ENCODE data around the gene ZFTA. TPM values are rescaled to one million over a fixed set of nuclear protein-coding genes. Genes with fewer than 3 reads are reported as not detected.

ZFTA gene
- total and polyA plus RNA-seq, 2 donors (not counting 1 experiment from before 2014, with no cell fraction given): 3.4 to 11.8 TPM

- Histone ChIP-seq H3K79me2 (ENCODE audit: control insufficient read depth, insufficient read depth, low read length) (no peaks in the 10 kb centered on the region), H3K36me3 (replicated peaks in 1 of 2; ENCODE audit: control extremely low read depth in 1 of 2, control insufficient read depth in 1 of 2, extremely low read depth in 1 of 2, insufficient read depth in 2 of 2, low read length in 1 of 2) (peaks cover 0 to 4% of the 10 kb centered on the region in 2 experiments), H3K4me2 (replicated peaks; ENCODE audit: low read depth, low read length, poor library complexity, severe bottlenecking) (no peak overlapping the region), H3K4me3 (ENCODE audit: control extremely low read depth in 1 of 5, extremely low read depth in 1 of 5, insufficient read depth in 1 of 5, low read depth in 2 of 5, low read length in 4 of 5) (no peak overlapping the region), H3K4me1 (ENCODE audit: control insufficient read depth in 2 of 2, insufficient read depth in 2 of 2, low read length in 2 of 2) (no peaks in the 10 kb centered on the region), H3K27me3 (replicated peaks in 1 of 4; ENCODE audit: control extremely low read depth in 1 of 4, control insufficient read depth in 3 of 4, insufficient read depth in 4 of 4, low read length in 3 of 4) (no peaks in the 10 kb centered on the region), H3K9ac (ENCODE audit: low read length) (no peak overlapping the region), H2AFZ (ENCODE audit: insufficient read depth, low read depth, low read length, poor library complexity, severe bottlenecking) (no peak overlapping the region), H3K27ac (ENCODE audit: low read length in 2 of 2) (no peak overlapping the region), H4K20me1 (ENCODE audit: control insufficient read depth, insufficient read depth, low read length, poor library complexity, severe bottlenecking) (no peaks in the 10 kb centered on the region), H3K9me3 (ENCODE audit: control extremely low read depth in 1 of 3, control insufficient read depth in 2 of 3, insufficient read depth in 1 of 3, low read length in 2 of 3) (no peaks in the 10 kb centered on the region)
- no peaks in the 10 kb centered on the region for H3K4me1 Mint-ChIP-seq
- TF ChIP-seq EZH2 (IDR thresholded peaks at IDR 0.05; ENCODE audit: borderline replicate concordance, insufficient read depth, low read depth, low read length, poor library complexity, severe bottlenecking) (no peak), CTCF (IDR thresholded peaks at IDR 0.05) (no peak)
- H3K27me3 Mint-ChIP-seq: no peaks in the 10 kb centered on the region
- 100% methylated on average over 1 of the region's 5 CpGs for WGBS (ENCODE audit: insufficient coverage)
- no peak for ATAC-seq (ENCODE audit: low read depth)
- ChIA-PET POLR2A (interaction anchor here (0.7 kb wide), 1 partner anchor 80 kb away, joined by 6 read pairs; no protein-coding TSS in a partner anchor), CTCF (no interaction called here)
- no peak overlapping the region for H3K27ac Mint-ChIP-seq
- no peaks in the 10 kb centered on the region for H3K9me3 Mint-ChIP-seq (ENCODE audit: insufficient read depth)
- no peak for DNase-seq
- intact Hi-C loops (cut with micrococcal nuclease): no loop called here
- H3K4me3 Mint-ChIP-seq: no peak overlapping the region
These were observed 11.4 kb downstream of the ZFTA start for GRCh38 chr11:63756919-63757761.

GRCh38 chr11:63749624-63750023, 19.0 kb downstream of the ZFTA start:
- no peak for ATAC-seq (ENCODE audit: low read depth)
- no peaks in the 10 kb centered on the region for H3K4me1 ChIP-seq (ENCODE audit: control insufficient read depth in 2 of 2, insufficient read depth in 2 of 2, low read length in 2 of 2)
- TF ChIP-seq EZH2 (IDR thresholded peaks at IDR 0.05; ENCODE audit: borderline replicate concordance, insufficient read depth, low read depth, low read length, poor library complexity, severe bottlenecking): no peak
- TF ChIP-seq CTCF (IDR thresholded peaks at IDR 0.05): no peak
- no peak overlapping the region for H3K4me2 ChIP-seq (replicated peaks; ENCODE audit: low read depth, low read length, poor library complexity, severe bottlenecking)
- Mint-ChIP-seq H3K4me1 (no peaks in the 10 kb centered on the region), H3K9me3 (ENCODE audit: insufficient read depth) (no peaks in the 10 kb centered on the region), H3K27me3 (no peaks in the 10 kb centered on the region), H3K27ac (no peak overlapping the region), H3K4me3 (no peak overlapping the region)
- H3K4me3 ChIP-seq (ENCODE audit: control extremely low read depth in 1 of 5, extremely low read depth in 1 of 5, insufficient read depth in 1 of 5, low read depth in 2 of 5, low read length in 4 of 5): no peak overlapping the region
- no peak overlapping the region for H3K27ac ChIP-seq (ENCODE audit: low read length in 2 of 2)
- intact Hi-C loops (cut with micrococcal nuclease): no loop called here
- POLR2A ChIA-PET: no interaction called here
- no peak for DNase-seq
- CTCF ChIA-PET: interaction anchor here (1.4 to 2.3 kb wide), 2 partner anchors 9 to 11 kb away, joined by 4 to 11 read pairs; no protein-coding TSS in a partner anchor
- no peaks in the 10 kb centered on the region for H3K79me2 ChIP-seq (ENCODE audit: control insufficient read depth, insufficient read depth, low read length)
- H3K9me3 ChIP-seq (ENCODE audit: control extremely low read depth in 1 of 3, control insufficient read depth in 2 of 3, insufficient read depth in 1 of 3, low read length in 2 of 3): no peaks in the 10 kb centered on the region
- H2AFZ ChIP-seq (ENCODE audit: insufficient read depth, low read depth, low read length, poor library complexity, severe bottlenecking): no peak overlapping the region
- WGBS (ENCODE audit: insufficient coverage): no CpG with 5 or more reads among the region's 4 CpGs
- H3K9ac ChIP-seq (ENCODE audit: low read length): no peak overlapping the region
- H4K20me1 ChIP-seq (ENCODE audit: control insufficient read depth, insufficient read depth, low read length, poor library complexity, severe bottlenecking): no peaks in the 10 kb centered on the region
- H3K36me3 ChIP-seq (replicated peaks in 1 of 2; ENCODE audit: control extremely low read depth in 1 of 2, control insufficient read depth in 1 of 2, extremely low read depth in 1 of 2, insufficient read depth in 2 of 2, low read length in 1 of 2): peaks cover 3 to 5% of the 10 kb centered on the region in 2 experiments
- H3K27me3 ChIP-seq (replicated peaks in 1 of 4; ENCODE audit: control extremely low read depth in 1 of 4, control insufficient read depth in 3 of 4, insufficient read depth in 4 of 4, low read length in 3 of 4): no peaks in the 10 kb centered on the region

Measured in B cell (primary cell).